AG09319 (cell line): ENCODE data around the gene SYNGR4.

Experiments
- DNase-seq: peaks from one replicate; pipeline ENCODE4 v3.0.0-alpha.2; 2010; ENCODE audit warnings: low read depth; ENCODE audit errors: extremely low read depth
- TF ChIP-seq, protein P1 (sequence below): IDR thresholded peaks from 2 replicates; pipeline ENCODE4 v1.5.1; 2011; ENCODE audit warnings: low read depth, mild to moderate bottlenecking, inconsistent platforms, low read length, moderate library complexity

Gene SYNGR4

DNA sequence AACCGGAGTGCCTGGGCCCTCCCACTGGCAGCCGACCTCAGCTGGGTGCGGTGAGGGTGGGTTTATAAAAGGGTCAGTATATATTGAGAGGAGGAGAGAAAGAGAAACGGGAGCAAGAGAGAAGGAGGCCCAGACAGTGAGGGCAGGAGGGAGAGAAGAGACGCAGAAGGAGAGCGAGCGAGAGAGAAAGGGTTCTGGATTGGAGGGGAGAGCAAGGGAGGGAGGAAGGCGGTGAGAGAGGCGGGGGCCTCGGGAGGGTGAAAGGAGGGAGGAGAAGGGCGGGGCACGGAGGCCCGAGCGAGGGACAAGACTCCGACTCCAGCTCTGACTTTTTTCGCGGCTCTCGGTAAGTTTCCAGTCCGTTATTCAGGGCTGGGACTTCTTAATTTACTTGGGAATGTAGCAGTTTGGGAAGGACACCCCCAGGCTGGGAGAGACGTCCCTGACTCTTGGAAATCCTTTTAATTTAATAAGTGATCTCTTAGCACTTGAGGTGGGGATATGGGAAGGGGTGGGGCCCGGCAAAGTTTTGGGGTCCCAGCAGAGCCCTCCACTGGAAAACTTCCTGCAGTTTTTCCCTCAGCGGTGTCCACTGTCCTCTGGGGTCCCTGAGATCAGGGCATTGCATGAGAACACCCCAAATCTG, 38.8 kb upstream of the SYNGR4 start, which contains the start of gene EMP3:
TSS of gene EMP3 (plus strand) at position 288 of the 646 bp plus-strand sequence. CDS start 1,293 bp downstream, outside the sequence.
- TF ChIP-seq, protein P1, sequence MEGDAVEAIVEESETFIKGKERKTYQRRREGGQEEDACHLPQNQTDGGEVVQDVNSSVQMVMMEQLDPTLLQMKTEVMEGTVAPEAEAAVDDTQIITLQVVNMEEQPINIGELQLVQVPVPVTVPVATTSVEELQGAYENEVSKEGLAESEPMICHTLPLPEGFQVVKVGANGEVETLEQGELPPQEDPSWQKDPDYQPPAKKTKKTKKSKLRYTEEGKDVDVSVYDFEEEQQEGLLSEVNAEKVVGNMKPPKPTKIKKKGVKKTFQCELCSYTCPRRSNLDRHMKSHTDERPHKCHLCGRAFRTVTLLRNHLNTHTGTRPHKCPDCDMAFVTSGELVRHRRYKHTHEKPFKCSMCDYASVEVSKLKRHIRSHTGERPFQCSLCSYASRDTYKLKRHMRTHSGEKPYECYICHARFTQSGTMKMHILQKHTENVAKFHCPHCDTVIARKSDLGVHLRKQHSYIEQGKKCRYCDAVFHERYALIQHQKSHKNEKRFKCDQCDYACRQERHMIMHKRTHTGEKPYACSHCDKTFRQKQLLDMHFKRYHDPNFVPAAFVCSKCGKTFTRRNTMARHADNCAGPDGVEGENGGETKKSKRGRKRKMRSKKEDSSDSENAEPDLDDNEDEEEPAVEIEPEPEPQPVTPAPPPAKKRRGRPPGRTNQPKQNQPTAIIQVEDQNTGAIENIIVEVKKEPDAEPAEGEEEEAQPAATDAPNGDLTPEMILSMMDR = no peak
- peak; percentile 77 for DNase-seq

- TF ChIP-seq, protein P1 = no peak
- no peak for DNase-seq
Observed at GRCh38 chr19:48329167-48329891, 34.8 kb upstream of the SYNGR4 start.

GRCh38 chr19:48330012-48330681, 34.0 kb upstream of the SYNGR4 start:
- DNase-seq = no peak
- TF ChIP-seq, protein P1 = no peak

- TF ChIP-seq, protein P1 = no peak
- DNase-seq = no peak
Observed at GRCh38 chr19:48332351-48332661, 31.9 kb upstream of the SYNGR4 start.

DNA sequence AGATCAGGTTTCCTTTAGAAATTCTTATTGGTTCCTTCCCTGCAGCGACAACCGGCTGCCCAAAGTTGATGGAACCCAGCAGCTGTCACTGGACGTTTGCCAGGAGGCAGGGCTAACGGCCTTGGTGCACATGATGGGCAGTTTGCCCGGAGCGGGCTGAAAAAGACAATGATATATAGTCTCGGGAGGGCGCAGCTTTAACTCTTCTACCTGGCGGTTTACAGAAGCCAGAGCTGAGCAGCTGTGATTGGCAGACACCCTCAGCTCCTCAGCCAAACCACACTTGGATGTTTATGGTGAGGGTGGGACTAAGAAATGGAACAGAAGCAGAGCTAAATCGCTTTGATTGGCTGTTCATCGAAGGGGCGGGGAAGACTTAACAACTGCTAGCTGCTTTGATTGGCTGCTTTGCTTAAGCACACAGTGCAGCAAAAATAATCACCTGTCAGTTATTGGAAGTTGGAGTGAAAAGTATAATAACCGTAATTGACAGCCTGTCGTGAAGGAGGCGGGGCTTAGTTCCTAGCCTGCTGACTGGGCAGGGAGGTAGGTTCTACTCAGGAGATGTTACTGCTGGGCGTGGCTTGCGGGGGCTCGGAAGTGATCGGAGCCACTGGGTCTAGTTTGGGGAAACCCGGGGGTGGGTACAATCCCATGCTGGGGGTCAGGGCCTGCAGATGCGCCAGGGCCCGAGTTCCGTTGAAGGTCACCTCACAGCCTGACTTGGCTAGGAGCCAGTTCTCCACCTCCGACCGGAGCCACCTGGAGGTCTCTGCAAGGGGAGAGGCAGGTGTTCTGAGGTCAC, 31.3 kb upstream of the SYNGR4 start:
- TF ChIP-seq, protein P1 = no peak
- peak; percentile 85 for DNase-seq

GRCh38 chr19:48333467-48334384, 30.4 kb upstream of the SYNGR4 start:
- TF ChIP-seq, protein P1 = peak; percentile 83
- peak; percentile 82 for DNase-seq
